SU-DHL-6 (cell line): ENCODE results near the gene PARL.

ENCODE experiments used
- CTCF ChIP-seq: fragments of 200-600 bp; sonication (generic); IDR thresholded peaks from one replicate; pipeline ENCODE4 v1.5.1; 2017; ENCODE audit warnings: antibody characterized with exemption, mild to moderate bottlenecking, low read length, moderate library complexity; ENCODE audit not compliant: insufficient read depth, poor library complexity, severe bottlenecking
- EZH2phosphoT487 ChIP-seq: fragments of 200-600 bp; sonication (generic), shearing (Covaris generic); conservative IDR thresholded peaks from 2 replicates; pipeline ENCODE4 v1.6.1; 2018; ENCODE audit warnings: mild to moderate bottlenecking, antibody characterized with exemption, low read length, moderate library complexity, mixed read lengths

- no peak for TF ChIP-seq CTCF
- no peak for TF ChIP-seq EZH2phosphoT487
Measured at GRCh38 chr3:183892610-183893214, 8.0 kb upstream of the PARL start.
